Fibroblast of lung (primary cell): ENCODE data around the gene CACNA1A. TPM values are rescaled to one million over a fixed set of nuclear protein-coding genes. Genes with fewer than 3 reads are reported as not detected.
A peak's percentile ranks its signal among the peaks of the same experiment; 100 is the strongest.
"Not testable (repeated sequence)": the region's sequence is repeated elsewhere in the genome, so short reads cannot be mapped to it uniquely, and the experiment has no call there.

Experiments used
- DNase-seq, 2 donors: peaks; one replicate each; pipeline versions ENCODE4 v3.0.0 to v3.0.0-alpha.2; 2010; ENCODE audit warnings: low read depth in 2 of 2
- H2AFZ ChIP-seq: 2 replicates; pipeline ENCODE4 v1.5.1; 2012; ENCODE audit warnings: low read length, control low read depth, inconsistent platforms
- H3K27ac ChIP-seq: 2 replicates; pipeline ENCODE4 v1.5.1; 2011; ENCODE audit warnings: low read length, control low read depth; ENCODE audit not compliant: insufficient read depth
- H3K27me3 ChIP-seq: 2 replicates; pipeline ENCODE4 v1.5.1; 2011; ENCODE audit warnings: mild to moderate bottlenecking, low read length; ENCODE audit not compliant: control insufficient read depth, insufficient read depth
- H3K36me3 ChIP-seq: 2 replicates; pipeline ENCODE4 v1.5.1; 2011; ENCODE audit warnings: low read length; ENCODE audit not compliant: control insufficient read depth, insufficient read depth
- H3K4me1 ChIP-seq: 2 replicates; pipeline ENCODE4 v1.5.1; 2011; ENCODE audit warnings: low read length; ENCODE audit not compliant: control insufficient read depth, insufficient read depth; ENCODE audit errors: extremely low read depth
- H3K4me2 ChIP-seq: 2 replicates; pipeline ENCODE4 v1.5.1; 2011; ENCODE audit warnings: low read length, control low read depth; ENCODE audit not compliant: insufficient read depth; ENCODE audit errors: extremely low read depth
- H3K4me3 ChIP-seq, 4 experiments: fragments of 200-600 bp in 1 of 4; sonication (generic) in 1 of 4; replicated peaks in 1 of 4; 2 replicates each; pipeline ENCODE4 v1.5.1; 2011 to 2016; ENCODE audit warnings: low read length in 4 of 4, low read depth in 3 of 4, mild to moderate bottlenecking in 3 of 4, control low read depth in 2 of 4, inconsistent platforms in 1 of 4, mixed read lengths in 1 of 4; ENCODE audit not compliant: insufficient read depth in 1 of 4; ENCODE audit errors: control extremely low read depth in 1 of 4
- H3K79me2 ChIP-seq: 2 replicates; pipeline ENCODE4 v1.5.1; 2012; ENCODE audit warnings: mild to moderate bottlenecking, low read length, inconsistent platforms; ENCODE audit not compliant: control insufficient read depth, insufficient read depth
- H3K9ac ChIP-seq: 2 replicates; pipeline ENCODE4 v1.5.1; 2011; ENCODE audit warnings: mild to moderate bottlenecking, low read length, control low read depth; ENCODE audit not compliant: insufficient read depth
- H3K9me3 ChIP-seq: 2 replicates; pipeline ENCODE4 v1.5.1; 2012; ENCODE audit warnings: low read depth, low read length; ENCODE audit not compliant: control insufficient read depth, insufficient read depth
- H4K20me1 ChIP-seq: 2 replicates; pipeline ENCODE4 v1.5.1; 2011; ENCODE audit warnings: low read length; ENCODE audit not compliant: control insufficient read depth, insufficient read depth; ENCODE audit errors: extremely low read depth
- CTCF ChIP-seq, 2 donors: IDR thresholded peaks in 1 of 2; conservative IDR thresholded peaks in 1 of 2; 1 replicate in 1 of 2; 2 replicates in 1 of 2; pipeline ENCODE4 v1.5.1; 2011 to 2012; ENCODE audit warnings: low read length in 2 of 2, control low read depth in 1 of 2, inconsistent platforms in 1 of 2, low read depth in 1 of 2, mild to moderate bottlenecking in 1 of 2
- EZH2 ChIP-seq: IDR thresholded peaks from 2 replicates; pipeline ENCODE4 v1.5.1; 2012; ENCODE audit warnings: low read length, control low read depth, mild to moderate bottlenecking; ENCODE audit errors: missing control alignments
- polyA plus RNA-seq, 2 donors: library from polyadenylated mRNA; depleted of rRNA in 1 of 2; stranded (reverse) in 1 of 2; unstranded in 1 of 2; fragments of >200 nt; gene quantifications; 2 replicates each; pipeline ENCODE4 v1.2.1, GENCODE V29; 2011 to 2012; ENCODE audit warnings: missing spikeins in 1 of 2
- total RNA-seq: library from RNA; depleted of rRNA; stranded (reverse); fragments of >200 nt; gene quantifications from 2 replicates; pipeline ENCODE4 v1.2.1, GENCODE V29; 2014

The CACNA1A gene
- total and polyA plus RNA-seq, 2 donors (not counting 1 experiment from before 2014, with no cell fraction given), result 0.96 to 9.7 TPM

- Histone ChIP-seq H3K4me1 (peaks cover 31% of the 10 kb centered on the region), H2AFZ (no peak overlapping the region), H3K27ac (no peak overlapping the region), H3K36me3 (no peaks in the 10 kb centered on the region), H4K20me1 (no peaks in the 10 kb centered on the region), H3K4me2 (no peak overlapping the region), H3K9me3 (no peaks in the 10 kb centered on the region), H3K27me3 (no peaks in the 10 kb centered on the region), H3K9ac (no peak overlapping the region), H3K4me3 (no peak overlapping the region), H3K79me2 (no peaks in the 10 kb centered on the region)
- DNase-seq, result no peak
- TF ChIP-seq EZH2 (no peak), CTCF (conservative IDR thresholded peaks at IDR 0.05 in 1 of 2, IDR thresholded peaks at IDR 0.05 in 1 of 2; ENCODE audit: low read depth in 1 of 2, low read length in 2 of 2) (no peak)
These were observed 335.1 kb downstream of the CACNA1A start for GRCh38 chr19:13171146-13171545.

- Histone ChIP-seq H3K9ac (no peak overlapping the region), H3K4me2 (no peak overlapping the region), H3K79me2 (no peaks in the 10 kb centered on the region), H3K27me3 (no peaks in the 10 kb centered on the region), H3K4me3 (no peak overlapping the region), H2AFZ (no peak overlapping the region), H3K4me1 (peaks cover 35% of the 10 kb centered on the region), H3K9me3 (no peaks in the 10 kb centered on the region), H4K20me1 (no peaks in the 10 kb centered on the region), H3K36me3 (no peaks in the 10 kb centered on the region), H3K27ac (peak overlapping the region; percentile 41)
- DNase-seq, result peak; percentile 44 to 66
- TF ChIP-seq CTCF (conservative IDR thresholded peaks at IDR 0.05 in 1 of 2, IDR thresholded peaks at IDR 0.05 in 1 of 2; ENCODE audit: low read depth in 1 of 2, low read length in 2 of 2) (no peak), EZH2 (no peak)
These were observed 336.5 kb downstream of the CACNA1A start for GRCh38 chr19:13169769-13170168.

- not testable (repeated sequence) for H3K27ac ChIP-seq, H3K79me2 ChIP-seq, DNase-seq, H3K4me3 ChIP-seq, H3K27me3 ChIP-seq, H2AFZ ChIP-seq, H3K36me3 ChIP-seq, H3K9ac ChIP-seq, H3K4me2 ChIP-seq, H4K20me1 ChIP-seq, H3K9me3 ChIP-seq
- peaks cover 41% of the 10 kb centered on the region for H3K4me1 ChIP-seq
These were observed 340.1 kb downstream of the CACNA1A start for GRCh38 chr19:13166151-13166550.
